A673 (cell line): ENCODE measurements around the gene SSC5D.

ENCODE experiments used
- EZH2 ChIP-seq: fragments of 200-600 bp; sonication (generic); IDR thresholded peaks from 2 replicates; pipeline ENCODE4 v1.6.1; 2017; ENCODE audit warnings: borderline replicate concordance, low read depth, mild to moderate bottlenecking, mixed read lengths, antibody characterized with exemption, low read length; ENCODE audit not compliant: poor library complexity, severe bottlenecking
- TF ChIP-seq, protein P1 (sequence below): fragments of 300-800, 200-600 bp; sonication (generic); conservative IDR thresholded peaks from 2 replicates; pipeline ENCODE4 v1.5.1; 2017; ENCODE audit warnings: low read depth, mild to moderate bottlenecking, antibody characterized with exemption, low read length, moderate library complexity, mixed read lengths

DNA sequence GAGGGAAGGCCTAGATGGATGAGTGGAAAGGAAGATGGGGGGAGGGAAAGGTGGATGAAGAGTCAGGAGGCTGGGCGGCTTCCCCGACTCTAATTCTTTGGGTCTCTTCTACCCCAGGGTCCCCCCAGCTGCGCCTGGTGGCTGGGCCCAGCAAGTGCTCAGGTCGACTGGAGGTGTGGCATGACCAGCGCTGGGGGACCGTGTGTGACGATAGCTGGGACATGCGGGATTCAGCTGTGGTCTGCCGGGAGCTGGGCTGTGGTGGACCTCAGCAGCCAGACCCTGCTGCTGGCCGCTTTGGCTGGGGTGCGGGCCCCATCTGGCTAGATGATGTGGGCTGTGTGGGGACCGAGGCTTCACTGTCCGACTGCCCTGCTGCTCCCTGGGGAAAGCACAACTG, 9.5 kb downstream of the SSC5D start:
- TF ChIP-seq, protein P1, sequence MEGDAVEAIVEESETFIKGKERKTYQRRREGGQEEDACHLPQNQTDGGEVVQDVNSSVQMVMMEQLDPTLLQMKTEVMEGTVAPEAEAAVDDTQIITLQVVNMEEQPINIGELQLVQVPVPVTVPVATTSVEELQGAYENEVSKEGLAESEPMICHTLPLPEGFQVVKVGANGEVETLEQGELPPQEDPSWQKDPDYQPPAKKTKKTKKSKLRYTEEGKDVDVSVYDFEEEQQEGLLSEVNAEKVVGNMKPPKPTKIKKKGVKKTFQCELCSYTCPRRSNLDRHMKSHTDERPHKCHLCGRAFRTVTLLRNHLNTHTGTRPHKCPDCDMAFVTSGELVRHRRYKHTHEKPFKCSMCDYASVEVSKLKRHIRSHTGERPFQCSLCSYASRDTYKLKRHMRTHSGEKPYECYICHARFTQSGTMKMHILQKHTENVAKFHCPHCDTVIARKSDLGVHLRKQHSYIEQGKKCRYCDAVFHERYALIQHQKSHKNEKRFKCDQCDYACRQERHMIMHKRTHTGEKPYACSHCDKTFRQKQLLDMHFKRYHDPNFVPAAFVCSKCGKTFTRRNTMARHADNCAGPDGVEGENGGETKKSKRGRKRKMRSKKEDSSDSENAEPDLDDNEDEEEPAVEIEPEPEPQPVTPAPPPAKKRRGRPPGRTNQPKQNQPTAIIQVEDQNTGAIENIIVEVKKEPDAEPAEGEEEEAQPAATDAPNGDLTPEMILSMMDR = no peak
- no peak for TF ChIP-seq EZH2
